HEK293 (cell line): Measurements from ENCODE around the gene GAK.
A peak's percentile ranks its signal among the peaks of the same experiment; 100 is the strongest.

Experiments
- CTCF ChIA-PET: fragments of 350-600 bp; formaldehyde crosslinking; extraction: SDS; loops from one replicate; lab custom pipeline; 2021; ENCODE audit warnings: antibody characterized with exemption; lab: Yijun Ruan, JAX
- POLR2A ChIA-PET: fragments of 300-600 bp; formaldehyde crosslinking; extraction: SDS; loops from one replicate; lab custom pipeline; 2020; ENCODE audit warnings: antibody characterized with exemption, inconsistent platforms; lab: Yijun Ruan, JAX
- H3K27ac ChIP-seq: fragments of 200-500 bp; sonication (Bioruptor generic); 2 replicates; pipeline ENCODE4 v1.5.1; 2014; ENCODE audit warnings: low read depth, low read length, control low read depth, inconsistent platforms; ENCODE audit errors: extremely low read depth
- H3K36me3 ChIP-seq, 2 experiments: fragments of 200-500 bp in 1 of 2; sonication (Bioruptor generic) in 1 of 2; 1 replicate in 1 of 2; 2 replicates in 1 of 2; pipeline ENCODE4 v1.5.1; 2014 to 2017; ENCODE audit warnings: inconsistent platforms in 2 of 2, low read length in 2 of 2; ENCODE audit not compliant: control insufficient read depth in 2 of 2, insufficient read depth in 1 of 2
- H3K4me1 ChIP-seq: fragments of 200-500 bp; sonication (Bioruptor generic); 2 replicates; pipeline ENCODE4 v1.5.1; 2014; ENCODE audit warnings: mild to moderate bottlenecking, low read length, inconsistent platforms; ENCODE audit not compliant: control insufficient read depth, insufficient read depth
- H3K4me3 ChIP-seq: 2 replicates; pipeline ENCODE4 v1.5.1; 2011; ENCODE audit warnings: low read depth, mild to moderate bottlenecking, control low read depth, low read length, moderate library complexity
- H3K9me3 ChIP-seq: fragments of 200-500 bp; sonication (Bioruptor generic); 2 replicates; pipeline ENCODE4 v1.5.1; 2014; ENCODE audit warnings: low read depth, low read length, inconsistent platforms; ENCODE audit not compliant: control insufficient read depth, insufficient read depth
- IKZF3 ChIP-seq: fragments of 450-650 bp; IDR thresholded peaks from 2 replicates; pipeline ENCODE4 v1.5.0; 2018; ENCODE audit warnings: missing biosample characterization, mild to moderate bottlenecking, missing genetic modification characterization, moderate library complexity
- KLF1 ChIP-seq: fragments of 450-650 bp; formaldehyde crosslinking; IDR thresholded peaks from 2 replicates; pipeline ENCODE4 v1.5.1; 2016; ENCODE audit warnings: missing biosample characterization, missing genetic modification characterization
- KLF10 ChIP-seq: fragments of 450-650 bp; IDR thresholded peaks from 2 replicates; pipeline ENCODE4 v1.5.1; 2018; ENCODE audit warnings: missing biosample characterization, mild to moderate bottlenecking, missing genetic modification characterization
- YY2 ChIP-seq: fragments of 450-650 bp; formaldehyde crosslinking; IDR thresholded peaks from 2 replicates; pipeline ENCODE4 v1.5.1; 2016; ENCODE audit warnings: missing biosample characterization, missing genetic modification characterization
- ZBTB20 ChIP-seq: fragments of 450-650 bp; formaldehyde crosslinking; IDR thresholded peaks from 2 replicates; pipeline ENCODE4 v1.5.1; 2016; ENCODE audit warnings: missing biosample characterization, missing genetic modification characterization
- ZFP3 ChIP-seq: fragments of 450-650 bp; formaldehyde crosslinking; IDR thresholded peaks from 2 replicates; pipeline ENCODE4 v1.5.1; 2016; ENCODE audit warnings: low read depth, missing biosample characterization, missing genetic modification characterization
- ZIC2 ChIP-seq: fragments of 450-650 bp; formaldehyde crosslinking; IDR thresholded peaks from 2 replicates; pipeline ENCODE4 v1.5.1; 2016; ENCODE audit warnings: missing biosample characterization, missing genetic modification characterization
- ZNF10 ChIP-seq: fragments of 450-650 bp; formaldehyde crosslinking; IDR thresholded peaks from 2 replicates; pipeline ENCODE4 v1.5.1; 2017; ENCODE audit warnings: missing biosample characterization, missing genetic modification characterization
- ZNF114 ChIP-seq: fragments of 450-650 bp; formaldehyde crosslinking; IDR thresholded peaks from 2 replicates; pipeline ENCODE4 v1.5.0; 2017; ENCODE audit warnings: missing biosample characterization, missing genetic modification characterization
- ZNF133 ChIP-seq: fragments of 450-650 bp; formaldehyde crosslinking; IDR thresholded peaks from 2 replicates; pipeline ENCODE4 v1.5.1; 2016; ENCODE audit warnings: missing biosample characterization, missing genetic modification characterization
- ZNF146 ChIP-seq: fragments of 450-650 bp; formaldehyde crosslinking; IDR thresholded peaks from 2 replicates; pipeline ENCODE4 v1.5.1; 2016; ENCODE audit warnings: missing biosample characterization, missing genetic modification characterization
- ZNF2 ChIP-seq: fragments of 450-650 bp; formaldehyde crosslinking; IDR thresholded peaks from 2 replicates; pipeline ENCODE4 v1.5.1; 2016; ENCODE audit warnings: missing biosample characterization, missing genetic modification characterization
- ZNF221 ChIP-seq: fragments of 450-650 bp; formaldehyde crosslinking; IDR thresholded peaks from 2 replicates; pipeline ENCODE4 v1.5.1; 2017; ENCODE audit warnings: missing biosample characterization, missing genetic modification characterization, borderline replicate concordance
- ZNF223 ChIP-seq: fragments of 450-650 bp; formaldehyde crosslinking; IDR thresholded peaks from 2 replicates; pipeline ENCODE4 v1.5.1; 2016; ENCODE audit warnings: missing biosample characterization, missing genetic modification characterization
- ZNF311 ChIP-seq: fragments of 450-650 bp; formaldehyde crosslinking; IDR thresholded peaks from 2 replicates; pipeline ENCODE4 v1.5.1; 2017; ENCODE audit warnings: missing biosample characterization, missing genetic modification characterization, borderline replicate concordance
- ZNF341 ChIP-seq: fragments of 450-650 bp; formaldehyde crosslinking; IDR thresholded peaks from 2 replicates; pipeline ENCODE4; 2016; ENCODE audit warnings: low read depth, missing biosample characterization, missing genetic modification characterization
- ZNF423 ChIP-seq: fragments of 450-650 bp; formaldehyde crosslinking; IDR thresholded peaks from 2 replicates; pipeline ENCODE4 v1.5.1; 2016; ENCODE audit warnings: missing biosample characterization, missing genetic modification characterization
- ZNF510 ChIP-seq: fragments of 450-650 bp; formaldehyde crosslinking; IDR thresholded peaks from 2 replicates; pipeline ENCODE4 v1.5.1; 2018; ENCODE audit warnings: mild to moderate bottlenecking, missing genetic modification characterization, missing biosample characterization; ENCODE audit not compliant: insufficient replicate concordance
- ZNF530 ChIP-seq: fragments of 450-650 bp; formaldehyde crosslinking; IDR thresholded peaks from 2 replicates; pipeline ENCODE4 v1.5.1; 2016; ENCODE audit warnings: low read depth, missing biosample characterization, missing genetic modification characterization
- ZNF571 ChIP-seq: fragments of 450-650 bp; formaldehyde crosslinking; IDR thresholded peaks from 2 replicates; pipeline ENCODE4 v1.5.0; 2017; ENCODE audit warnings: missing biosample characterization, missing genetic modification characterization
- ZNF600 ChIP-seq: fragments of 450-650 bp; formaldehyde crosslinking; IDR thresholded peaks from 2 replicates; pipeline ENCODE4 v1.5.1; 2016; ENCODE audit warnings: missing biosample characterization, missing genetic modification characterization
- ZNF621 ChIP-seq: fragments of 450-650 bp; formaldehyde crosslinking; IDR thresholded peaks from 2 replicates; pipeline ENCODE4 v1.5.1; 2017; ENCODE audit warnings: missing biosample characterization, missing genetic modification characterization
- ZNF626 ChIP-seq: fragments of 450-650 bp; sonication (Bioruptor Pico); formaldehyde crosslinking; IDR thresholded peaks from 2 replicates; pipeline ENCODE4 v1.5.1; 2018; ENCODE audit warnings: missing biosample characterization, missing genetic modification characterization, inconsistent platforms
- ZNF707 ChIP-seq: fragments of 450-650 bp; formaldehyde crosslinking; IDR thresholded peaks from 2 replicates; pipeline ENCODE4 v1.5.1; 2016; ENCODE audit warnings: missing biosample characterization, missing genetic modification characterization
- ZXDB ChIP-seq: fragments of 450-650 bp; formaldehyde crosslinking; IDR thresholded peaks from 2 replicates; pipeline ENCODE4 v1.5.1; 2016; ENCODE audit warnings: missing biosample characterization, missing genetic modification characterization
- TF ChIP-seq, protein P1 (sequence below): fragments of 450-650 bp; formaldehyde crosslinking; IDR thresholded peaks from 2 replicates; pipeline ENCODE4 v1.5.1; 2016; ENCODE audit warnings: missing biosample characterization, missing genetic modification characterization
- TF ChIP-seq, protein P2 (sequence below): fragments of 450-650 bp; formaldehyde crosslinking; IDR thresholded peaks from 2 replicates; pipeline ENCODE4 v1.5.1; 2016; ENCODE audit warnings: missing biosample characterization, missing genetic modification characterization
- TF ChIP-seq, protein P3 (sequence below): fragments of 450-650 bp; IDR thresholded peaks from 2 replicates; pipeline ENCODE4 v1.5.1; 2018; ENCODE audit warnings: missing biosample characterization, mild to moderate bottlenecking, missing genetic modification characterization

GAK gene

DNA sequence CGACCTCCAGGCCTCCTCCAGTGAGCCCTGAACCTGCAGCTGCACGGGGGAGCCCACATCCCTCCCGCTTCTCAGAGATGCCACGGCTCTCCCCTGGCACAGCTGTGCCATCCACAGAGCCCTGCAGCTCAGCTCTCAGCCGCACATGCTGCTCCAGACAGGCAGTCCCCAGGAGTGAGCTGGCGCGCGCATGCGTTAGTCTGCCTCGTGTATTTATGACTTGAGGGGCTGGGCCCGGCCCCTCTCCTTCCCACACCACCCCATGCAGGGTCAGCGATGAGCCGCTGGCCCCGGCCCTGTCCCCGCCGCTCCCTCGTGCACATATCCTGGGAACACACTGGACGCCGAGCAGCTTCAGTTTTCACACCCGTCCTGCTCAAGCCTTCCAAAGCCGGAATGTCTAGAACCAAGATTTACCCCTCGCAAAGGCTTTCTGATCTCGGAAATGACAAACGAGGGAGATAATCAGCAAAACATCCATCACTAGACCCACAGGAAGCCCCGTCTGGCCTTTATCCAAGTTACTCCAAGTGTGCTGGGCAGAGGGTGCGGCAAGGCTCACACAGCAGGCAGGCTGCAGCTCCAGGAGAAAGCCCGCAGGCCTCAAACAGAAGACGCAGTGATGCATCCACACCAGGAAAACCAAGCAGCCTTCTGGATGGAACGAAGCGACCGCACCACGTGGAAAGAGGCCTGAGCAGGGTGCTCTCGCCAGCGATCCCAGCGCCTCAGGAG, 24.3 kb downstream of the GAK start:
- no peak overlapping the region for H3K27ac ChIP-seq
- no peak overlapping the region for H3K4me3 ChIP-seq
- POLR2A ChIA-PET: no interaction called here
- CTCF ChIA-PET: no interaction called here
- 0 out of 2 replicates have a peak, but pooled peaks have one; percentile 9 for TF ChIP-seq ZIC2 (tag by site-specific recombination)
- TF ChIP-seq ZNF311 (tag by site-specific recombination): no peak
- no peak for TF ChIP-seq ZNF223 (tag by site-specific recombination)
- no peak for TF ChIP-seq KLF10 (tag by site-specific recombination)
- no peak for TF ChIP-seq ZNF114 (tag by site-specific recombination)
- TF ChIP-seq ZNF600: no peak
- TF ChIP-seq, all 188 proteins: peak for 1
- Histone ChIP-seq H3K9me3 (no peaks in the 10 kb centered on the region), H3K4me1 (no peaks in the 10 kb centered on the region), H3K36me3 (peaks cover 0 to 54% of the 10 kb centered on the region in 2 experiments; a peak in 2 of 3 replicates)

DNA sequence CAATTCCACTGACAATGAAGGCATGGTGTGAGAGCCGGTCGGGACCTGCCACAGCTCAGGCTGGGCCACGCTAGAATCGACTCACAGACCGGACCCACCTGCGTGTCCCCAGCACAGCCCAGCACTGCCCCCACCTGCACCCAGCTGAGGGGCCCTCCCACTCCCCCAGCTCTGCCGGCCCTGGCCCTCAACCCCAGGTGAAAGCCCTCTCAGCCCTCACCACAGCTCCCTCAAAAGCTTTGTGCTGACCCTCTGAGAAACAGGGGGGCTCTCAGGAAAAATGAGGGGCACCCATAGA, 25.1 kb downstream of the GAK start:
- POLR2A ChIA-PET: no interaction called here
- no peaks in the 10 kb centered on the region for H3K9me3 ChIP-seq
- H3K27ac ChIP-seq: no peak overlapping the region
- no peak overlapping the region for H3K4me3 ChIP-seq
- peaks cover 0 to 48% of the 10 kb centered on the region in 2 experiments; a peak in 2 of 3 replicates for H3K36me3 ChIP-seq
- H3K4me1 ChIP-seq: no peaks in the 10 kb centered on the region
- TF ChIP-seq ZXDB: no peak
- TF ChIP-seq ZNF341 (tag by site-specific recombination): no peak
- TF ChIP-seq, protein P1, sequence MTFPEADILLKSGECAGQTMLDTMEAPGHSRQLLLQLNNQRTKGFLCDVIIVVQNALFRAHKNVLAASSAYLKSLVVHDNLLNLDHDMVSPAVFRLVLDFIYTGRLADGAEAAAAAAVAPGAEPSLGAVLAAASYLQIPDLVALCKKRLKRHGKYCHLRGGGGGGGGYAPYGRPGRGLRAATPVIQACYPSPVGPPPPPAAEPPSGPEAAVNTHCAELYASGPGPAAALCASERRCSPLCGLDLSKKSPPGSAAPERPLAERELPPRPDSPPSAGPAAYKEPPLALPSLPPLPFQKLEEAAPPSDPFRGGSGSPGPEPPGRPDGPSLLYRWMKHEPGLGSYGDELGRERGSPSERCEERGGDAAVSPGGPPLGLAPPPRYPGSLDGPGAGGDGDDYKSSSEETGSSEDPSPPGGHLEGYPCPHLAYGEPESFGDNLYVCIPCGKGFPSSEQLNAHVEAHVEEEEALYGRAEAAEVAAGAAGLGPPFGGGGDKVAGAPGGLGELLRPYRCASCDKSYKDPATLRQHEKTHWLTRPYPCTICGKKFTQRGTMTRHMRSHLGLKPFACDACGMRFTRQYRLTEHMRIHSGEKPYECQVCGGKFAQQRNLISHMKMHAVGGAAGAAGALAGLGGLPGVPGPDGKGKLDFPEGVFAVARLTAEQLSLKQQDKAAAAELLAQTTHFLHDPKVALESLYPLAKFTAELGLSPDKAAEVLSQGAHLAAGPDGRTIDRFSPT (tag by site-specific recombination): no peak
- CTCF ChIA-PET: no interaction called here

DNA sequence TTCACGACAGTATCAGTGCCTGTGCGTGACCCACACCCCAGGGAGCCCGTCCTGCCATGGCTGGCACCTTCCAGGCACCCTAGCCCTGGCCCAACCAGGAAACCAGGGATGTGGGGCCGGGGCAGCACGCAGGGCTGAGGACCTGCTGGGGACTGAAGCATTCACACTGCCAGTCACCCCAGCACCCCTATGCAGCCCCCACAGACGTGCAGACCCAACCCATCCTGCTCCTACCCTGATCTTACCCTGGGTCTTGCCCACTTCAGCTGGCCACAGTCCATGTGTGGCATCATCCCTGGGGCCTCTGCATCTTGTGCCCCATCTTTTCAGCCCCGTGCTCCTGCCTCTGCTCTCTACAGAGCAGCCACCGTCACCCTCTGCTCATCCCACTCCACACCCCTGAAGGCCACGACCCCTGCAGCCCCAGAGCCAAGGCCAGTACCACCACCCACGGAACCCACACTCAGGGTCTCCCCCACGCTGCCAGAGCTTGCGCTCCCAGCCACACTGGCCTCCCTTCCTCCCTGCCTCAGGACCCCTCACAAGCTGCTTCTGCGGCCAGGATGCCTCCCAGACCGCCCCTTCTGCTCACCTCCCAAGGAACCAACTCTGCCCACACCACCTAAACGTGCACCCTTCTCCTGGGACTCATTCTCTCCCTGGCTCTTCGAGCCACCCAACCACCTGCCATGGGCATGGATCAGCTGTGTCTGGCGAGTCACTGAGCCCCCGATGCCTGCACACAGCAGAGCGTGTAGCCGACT, 25.6 kb downstream of the GAK start:
- Histone ChIP-seq H3K36me3 (peaks cover 0 to 43% of the 10 kb centered on the region in 2 experiments; a peak in 2 of 3 replicates), H3K9me3 (no peaks in the 10 kb centered on the region), H3K4me3 (no peak overlapping the region), H3K4me1 (no peaks in the 10 kb centered on the region), H3K27ac (no peak overlapping the region)
- POLR2A ChIA-PET: no interaction called here
- CTCF ChIA-PET: no interaction called here
- TF ChIP-seq ZNF221 (tag by site-specific recombination): no peak
- TF ChIP-seq ZNF510 (tag by site-specific recombination): no peak
- TF ChIP-seq, protein P2, sequence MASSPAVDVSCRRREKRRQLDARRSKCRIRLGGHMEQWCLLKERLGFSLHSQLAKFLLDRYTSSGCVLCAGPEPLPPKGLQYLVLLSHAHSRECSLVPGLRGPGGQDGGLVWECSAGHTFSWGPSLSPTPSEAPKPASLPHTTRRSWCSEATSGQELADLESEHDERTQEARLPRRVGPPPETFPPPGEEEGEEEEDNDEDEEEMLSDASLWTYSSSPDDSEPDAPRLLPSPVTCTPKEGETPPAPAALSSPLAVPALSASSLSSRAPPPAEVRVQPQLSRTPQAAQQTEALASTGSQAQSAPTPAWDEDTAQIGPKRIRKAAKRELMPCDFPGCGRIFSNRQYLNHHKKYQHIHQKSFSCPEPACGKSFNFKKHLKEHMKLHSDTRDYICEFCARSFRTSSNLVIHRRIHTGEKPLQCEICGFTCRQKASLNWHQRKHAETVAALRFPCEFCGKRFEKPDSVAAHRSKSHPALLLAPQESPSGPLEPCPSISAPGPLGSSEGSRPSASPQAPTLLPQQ: no peak
- TF ChIP-seq YY2 (tag by site-specific recombination): no peak
- TF ChIP-seq ZNF707: no peak
- TF ChIP-seq, protein P3, sequence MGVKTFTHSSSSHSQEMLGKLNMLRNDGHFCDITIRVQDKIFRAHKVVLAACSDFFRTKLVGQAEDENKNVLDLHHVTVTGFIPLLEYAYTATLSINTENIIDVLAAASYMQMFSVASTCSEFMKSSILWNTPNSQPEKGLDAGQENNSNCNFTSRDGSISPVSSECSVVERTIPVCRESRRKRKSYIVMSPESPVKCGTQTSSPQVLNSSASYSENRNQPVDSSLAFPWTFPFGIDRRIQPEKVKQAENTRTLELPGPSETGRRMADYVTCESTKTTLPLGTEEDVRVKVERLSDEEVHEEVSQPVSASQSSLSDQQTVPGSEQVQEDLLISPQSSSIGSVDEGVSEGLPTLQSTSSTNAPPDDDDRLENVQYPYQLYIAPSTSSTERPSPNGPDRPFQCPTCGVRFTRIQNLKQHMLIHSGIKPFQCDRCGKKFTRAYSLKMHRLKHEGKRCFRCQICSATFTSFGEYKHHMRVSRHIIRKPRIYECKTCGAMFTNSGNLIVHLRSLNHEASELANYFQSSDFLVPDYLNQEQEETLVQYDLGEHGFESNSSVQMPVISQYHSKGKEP (tag by site-specific recombination): no peak
- no peak for TF ChIP-seq ZFP3
- TF ChIP-seq KLF1 (tag by site-specific recombination): no peak
- no peak for TF ChIP-seq ZNF621 (tag by site-specific recombination)
- no peak for TF ChIP-seq ZNF530 (tag by site-specific recombination)
- TF ChIP-seq ZNF10 (tag by site-specific recombination): no peak
- no peak for TF ChIP-seq ZNF133
- TF ChIP-seq ZBTB20: no peak
- no peak for TF ChIP-seq IKZF3 (tag by site-specific recombination)
- TF ChIP-seq ZNF2 (tag by site-specific recombination): no peak
- no peak for TF ChIP-seq ZNF423 (tag by site-specific recombination)
- TF ChIP-seq ZNF146 (tag by site-specific recombination): no peak
- TF ChIP-seq ZNF626 (tag by site-specific recombination): no peak
- no peak for TF ChIP-seq ZNF571 (tag by site-specific recombination)
